Measurements from ENCODE around the gene SERP2.

SERP2 gene

DNA sequence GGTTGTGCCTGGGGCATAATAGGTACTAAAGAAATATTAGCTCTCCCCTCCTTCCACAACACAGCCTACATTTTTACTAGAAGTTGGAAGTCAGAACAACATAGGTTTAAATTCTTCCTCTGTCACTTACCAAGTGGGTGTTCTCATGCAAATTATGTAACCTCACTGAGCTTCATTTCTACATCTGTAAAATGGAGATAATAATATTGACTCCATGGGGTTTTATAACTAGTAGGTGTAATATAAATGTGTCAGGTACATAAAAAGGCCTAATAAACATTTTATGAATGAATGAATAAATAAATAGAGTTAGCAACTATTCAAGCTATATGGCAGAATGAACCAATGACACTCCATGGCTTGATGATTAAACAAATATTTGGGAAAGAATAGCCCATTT is 27.1 kb upstream of the SERP2 start:
- H3K4me3 ChIP-seq (ENCODE audit: low read depth, low read length) = no peak overlapping the region
- in situ Hi-C loops (cut with HindIII; ENCODE audit: low sequenced_read_pairs) = no loop called here
- TF ChIP-seq, protein P1, sequence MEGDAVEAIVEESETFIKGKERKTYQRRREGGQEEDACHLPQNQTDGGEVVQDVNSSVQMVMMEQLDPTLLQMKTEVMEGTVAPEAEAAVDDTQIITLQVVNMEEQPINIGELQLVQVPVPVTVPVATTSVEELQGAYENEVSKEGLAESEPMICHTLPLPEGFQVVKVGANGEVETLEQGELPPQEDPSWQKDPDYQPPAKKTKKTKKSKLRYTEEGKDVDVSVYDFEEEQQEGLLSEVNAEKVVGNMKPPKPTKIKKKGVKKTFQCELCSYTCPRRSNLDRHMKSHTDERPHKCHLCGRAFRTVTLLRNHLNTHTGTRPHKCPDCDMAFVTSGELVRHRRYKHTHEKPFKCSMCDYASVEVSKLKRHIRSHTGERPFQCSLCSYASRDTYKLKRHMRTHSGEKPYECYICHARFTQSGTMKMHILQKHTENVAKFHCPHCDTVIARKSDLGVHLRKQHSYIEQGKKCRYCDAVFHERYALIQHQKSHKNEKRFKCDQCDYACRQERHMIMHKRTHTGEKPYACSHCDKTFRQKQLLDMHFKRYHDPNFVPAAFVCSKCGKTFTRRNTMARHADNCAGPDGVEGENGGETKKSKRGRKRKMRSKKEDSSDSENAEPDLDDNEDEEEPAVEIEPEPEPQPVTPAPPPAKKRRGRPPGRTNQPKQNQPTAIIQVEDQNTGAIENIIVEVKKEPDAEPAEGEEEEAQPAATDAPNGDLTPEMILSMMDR (IDR thresholded peaks at IDR 0.05; ENCODE audit: low read depth, low read length, missing control alignments) = no peak
- DNase-seq (ENCODE audit: low read depth) = no peak

DNA sequence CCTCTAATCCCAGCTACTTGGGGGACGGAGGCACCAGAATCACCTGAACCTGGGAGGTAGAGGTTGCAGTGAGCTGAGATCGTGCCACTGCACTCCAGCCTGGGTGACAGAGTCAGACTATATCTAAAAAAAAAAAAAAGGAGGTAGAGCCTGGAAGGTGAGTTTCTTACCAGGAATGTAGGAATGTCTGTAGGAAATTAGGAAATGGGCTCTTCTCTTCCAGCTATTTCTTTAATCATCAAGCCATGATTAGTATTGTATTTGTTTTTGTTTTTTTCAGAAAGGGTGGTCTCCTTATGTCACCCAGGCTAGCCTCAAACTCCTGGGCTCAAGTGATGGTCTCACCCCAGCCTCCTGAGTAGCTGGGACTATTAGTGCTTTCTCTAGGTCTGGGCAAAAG is 26.3 kb upstream of the SERP2 start:
- DNase-seq (ENCODE audit: low read depth) = no peak
- in situ Hi-C loops (cut with HindIII; ENCODE audit: low sequenced_read_pairs) = no loop called here
- H3K4me3 ChIP-seq (ENCODE audit: low read depth, low read length) = no peak overlapping the region
- TF ChIP-seq, protein P1 (IDR thresholded peaks at IDR 0.05; ENCODE audit: low read depth, low read length, missing control alignments) = no peak

DNA sequence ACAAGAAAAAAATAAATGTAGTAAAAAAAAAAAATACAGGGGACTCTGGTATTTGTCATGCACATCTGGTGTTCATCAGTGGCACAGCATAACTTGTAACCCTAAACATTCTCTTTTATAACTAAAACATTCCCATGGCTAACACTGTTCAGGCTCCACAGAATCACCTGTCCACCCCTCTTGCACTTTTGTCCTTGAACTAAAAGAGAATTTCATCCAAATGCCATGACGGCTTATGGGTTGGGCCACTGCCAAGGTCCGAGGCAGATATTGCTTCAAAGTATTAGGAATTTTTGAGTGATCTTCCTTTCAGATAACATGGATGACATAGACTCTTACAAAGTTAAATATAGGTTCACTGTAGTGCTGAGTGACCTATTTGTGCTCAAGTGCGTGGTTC is 25.7 kb upstream of the SERP2 start:
- TF ChIP-seq, protein P1 (IDR thresholded peaks at IDR 0.05; ENCODE audit: low read depth, low read length, missing control alignments) = no peak
- no peak overlapping the region for H3K4me3 ChIP-seq (ENCODE audit: low read depth, low read length)
- DNase-seq (ENCODE audit: low read depth) = no peak
- in situ Hi-C loops (cut with HindIII; ENCODE audit: low sequenced_read_pairs) = no loop called here

DNA sequence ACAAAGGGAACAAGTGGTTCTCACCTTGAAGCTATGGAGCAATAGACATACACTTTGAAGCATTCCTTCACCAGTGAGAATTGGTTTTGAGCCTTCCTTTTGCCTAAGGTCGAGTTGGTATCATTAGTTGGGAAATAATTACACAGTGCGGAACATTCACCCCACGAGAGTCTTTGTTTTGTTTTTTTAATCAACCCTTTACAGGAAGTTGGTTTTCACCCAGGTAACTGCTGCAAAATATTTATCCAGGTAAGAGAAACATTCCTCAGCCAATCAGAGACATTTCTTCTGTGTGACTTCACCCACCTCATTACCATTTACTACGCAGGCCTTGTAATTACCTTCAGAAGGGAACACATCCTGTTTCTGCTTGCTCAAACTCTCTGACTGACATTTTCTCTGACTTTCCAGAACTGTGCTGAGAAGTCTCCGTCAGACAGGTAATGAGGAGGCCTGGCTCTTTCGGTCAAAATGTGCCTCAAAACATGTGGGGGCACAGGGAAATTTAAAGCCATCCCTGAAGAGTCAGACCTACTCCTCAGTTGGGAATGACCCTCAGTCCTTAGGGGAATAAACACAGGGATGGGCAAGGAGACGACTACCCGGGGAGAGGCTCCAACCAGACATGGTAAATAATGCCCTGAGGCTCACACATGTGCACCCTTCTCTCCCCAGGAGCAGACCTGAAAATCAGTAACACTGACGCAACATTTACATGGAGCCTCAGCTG is 22.7 kb upstream of the SERP2 start:
- in situ Hi-C loops (cut with HindIII; ENCODE audit: low sequenced_read_pairs) = no loop called here
- no peak for DNase-seq (ENCODE audit: low read depth)
- TF ChIP-seq, protein P1 (IDR thresholded peaks at IDR 0.05; ENCODE audit: low read depth, low read length, missing control alignments) = no peak
- no peak overlapping the region for H3K4me3 ChIP-seq (ENCODE audit: low read depth, low read length)

DNA sequence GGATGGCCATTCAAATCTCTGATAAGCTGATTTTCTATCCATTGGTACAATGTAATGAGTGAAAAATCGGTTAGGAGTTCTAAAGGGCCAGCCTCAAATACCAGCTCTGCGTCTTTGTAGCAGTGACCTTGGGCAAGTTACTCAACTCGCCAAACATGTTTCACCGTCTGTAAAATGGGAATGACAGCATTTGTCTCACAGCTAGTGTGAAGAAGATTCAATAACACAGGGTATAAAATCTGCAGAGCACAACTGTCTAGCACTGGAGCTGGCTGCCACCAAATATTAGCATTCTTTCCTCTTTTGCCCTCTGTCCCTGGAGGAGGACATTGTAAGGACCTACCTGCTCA is 22.1 kb upstream of the SERP2 start:
- TF ChIP-seq, protein P1 (IDR thresholded peaks at IDR 0.05; ENCODE audit: low read depth, low read length, missing control alignments) = no peak
- in situ Hi-C loops (cut with HindIII; ENCODE audit: low sequenced_read_pairs) = no loop called here
- H3K4me3 ChIP-seq (ENCODE audit: low read depth, low read length) = no peak overlapping the region
- DNase-seq (ENCODE audit: low read depth) = no peak

DNA sequence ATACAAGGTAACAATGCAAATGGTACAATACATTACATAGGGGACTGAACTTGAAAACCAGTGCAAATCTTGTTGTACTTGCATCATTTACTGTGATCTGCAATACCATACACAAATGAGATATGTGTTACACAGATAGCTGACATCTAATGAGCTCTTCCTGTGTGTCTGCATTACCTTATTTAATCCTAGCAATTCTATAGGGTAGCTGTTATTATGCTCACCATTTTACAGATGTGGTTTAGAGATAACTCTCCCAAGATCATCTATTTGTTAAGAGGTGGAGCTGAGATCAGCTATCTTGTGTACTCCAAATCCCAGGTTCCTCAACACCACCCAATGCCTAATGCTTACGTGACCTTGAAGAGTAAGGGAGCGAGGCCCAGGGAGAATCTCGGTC is 21.4 kb upstream of the SERP2 start:
- TF ChIP-seq, protein P1 (IDR thresholded peaks at IDR 0.05; ENCODE audit: low read depth, low read length, missing control alignments) = no peak

More for the DNA sequence above, 21.4 kb upstream of the SERP2 start:
- DNase-seq (ENCODE audit: low read depth) = no peak
- no peak overlapping the region for H3K4me3 ChIP-seq (ENCODE audit: low read depth, low read length)
- in situ Hi-C loops (cut with HindIII; ENCODE audit: low sequenced_read_pairs) = no loop called here

Measured in astrocyte of the cerebellum (primary cell).